SK-N-SH (cell line): ENCODE measurements around the gene TBCD. TPM values are rescaled to one million over a fixed set of nuclear protein-coding genes. Genes with fewer than 3 reads are reported as not detected.

Experiments used
- CTCF ChIA-PET: fragments of 300-600, 350-600 bp; formaldehyde crosslinking; extraction: SDS; loops from one replicate; lab custom pipeline; 2021; lab: Yijun Ruan, JAX
- POLR2A ChIA-PET: fragments of 350-600 bp; sonication (Branson Sonifier 250); formaldehyde crosslinking; extraction: SDS; loops from one replicate; lab custom pipeline; 2020; ENCODE audit warnings: antibody characterized with exemption, inconsistent platforms; lab: Yijun Ruan, JAX
- DNase-seq: peaks from one replicate; pipeline ENCODE4 v3.0.0; 2012
- H2AFZ ChIP-seq: fragments of 200-600 bp; sonication (generic); 2 replicates; pipeline ENCODE4 v1.8.1; 2016; ENCODE audit warnings: antibody characterized with exemption, mild to moderate bottlenecking, low read depth
- H3F3A ChIP-seq: fragments of 200-600 bp; sonication (generic); replicated peaks from 2 replicates; pipeline ENCODE3; 2016; ENCODE audit warnings: antibody characterized with exemption, mild to moderate bottlenecking; ENCODE audit not compliant: insufficient read depth
- H3K27ac ChIP-seq, 2 experiments: fragments of 200-500 bp in 1 of 2; fragments of 200-600 bp in 1 of 2; sonication (Bioruptor generic) in 1 of 2; sonication (generic), shearing (Covaris generic) in 1 of 2; 2 replicates each; pipeline versions ENCODE4 v1.5.1 to v1.6.1; 2014 to 2016; ENCODE audit warnings: low read depth in 2 of 2, inconsistent platforms in 1 of 2, low read length in 1 of 2, mild to moderate bottlenecking in 1 of 2, mixed read lengths in 1 of 2
- H3K27me3 ChIP-seq: fragments of 200-600 bp; sonication (generic), shearing (Covaris generic); 2 replicates; pipeline ENCODE4 v1.6.1; 2016; ENCODE audit warnings: mixed run types; ENCODE audit not compliant: insufficient read depth
- H3K36me3 ChIP-seq, 2 experiments: fragments of 200-500 bp in 1 of 2; fragments of 200-600 bp in 1 of 2; sonication (Bioruptor generic) in 1 of 2; sonication (generic) in 1 of 2; replicated peaks in 1 of 2; 2 replicates each; pipeline versions ENCODE3 to v1.5.1; 2014 to 2016; ENCODE audit warnings: low read length in 1 of 2, mild to moderate bottlenecking in 1 of 2; ENCODE audit not compliant: insufficient read depth in 2 of 2, control insufficient read depth in 1 of 2
- H3K4me1 ChIP-seq, 2 experiments: fragments of 200-500 bp in 1 of 2; fragments of 200-600 bp in 1 of 2; sonication (Bioruptor generic) in 1 of 2; sonication (generic), shearing (Covaris generic) in 1 of 2; 2 replicates each; pipeline versions ENCODE4 v1.5.1 to v1.6.1; 2014 to 2016; ENCODE audit warnings: low read depth in 1 of 2, low read length in 1 of 2, mixed run types in 1 of 2; ENCODE audit not compliant: insufficient read depth in 2 of 2, control insufficient read depth in 1 of 2
- H3K4me2 ChIP-seq: fragments of 200-600 bp; sonication (generic), shearing (Covaris generic); 2 replicates; pipeline ENCODE4 v1.6.1; 2017; ENCODE audit warnings: mixed run types
- H3K4me3 ChIP-seq, 2 experiments: fragments of 200-500 bp in 1 of 2; fragments of 200-600 bp in 1 of 2; sonication (Bioruptor generic) in 1 of 2; sonication (generic), shearing (Covaris generic) in 1 of 2; 2 replicates each; pipeline versions ENCODE4 v1.5.1 to v1.8.1; 2014 to 2016; ENCODE audit warnings: low read depth in 2 of 2, inconsistent platforms in 1 of 2, low read length in 1 of 2, mild to moderate bottlenecking in 1 of 2, mixed read lengths in 1 of 2, moderate library complexity in 1 of 2
- H3K79me2 ChIP-seq: fragments of 200-600 bp; sonication (generic); 2 replicates; pipeline ENCODE4 v1.8.1; 2017; ENCODE audit warnings: mild to moderate bottlenecking; ENCODE audit not compliant: insufficient read depth
- H3K9ac ChIP-seq: fragments of 200-600 bp; sonication (generic); 2 replicates; pipeline ENCODE4 v1.6.1; 2017; ENCODE audit warnings: mixed run types
- H3K9me2 ChIP-seq: fragments of 200-600 bp; sonication (generic); 2 replicates; pipeline ENCODE4 v1.6.1; 2017; ENCODE audit warnings: mixed run types
- H3K9me3 ChIP-seq: fragments of 200-600 bp; sonication (generic); 2 replicates; pipeline ENCODE4 v1.6.1; 2017; ENCODE audit warnings: mixed run types, mild to moderate bottlenecking, moderate library complexity
- H4K20me1 ChIP-seq: fragments of 200-600 bp; sonication (generic); 2 replicates; pipeline ENCODE4 v1.6.1; 2017; ENCODE audit warnings: mild to moderate bottlenecking, mixed run types; ENCODE audit not compliant: insufficient read depth
- CHD2 ChIP-seq: fragments of 150-350 bp; IDR thresholded peaks from 2 replicates; pipeline ENCODE4 v1.6.1; 2018; ENCODE audit warnings: low read length; ENCODE audit not compliant: partially characterized antibody
- FOXJ3 ChIP-seq: sonication (generic); formaldehyde crosslinking; IDR thresholded peaks from 2 replicates; pipeline ENCODE4 v1.5.1; 2020; ENCODE audit warnings: mild to moderate bottlenecking, missing genetic modification reagents
- FOXM1 ChIP-seq: IDR thresholded peaks from 2 replicates; pipeline ENCODE4 v1.4.0; 2012; ENCODE audit warnings: low read depth, mild to moderate bottlenecking
- GATA2 ChIP-seq: sonication (generic); formaldehyde crosslinking; IDR thresholded peaks from 2 replicates; pipeline ENCODE4 v1.5.0; 2020; ENCODE audit warnings: mild to moderate bottlenecking, missing genetic modification reagents
- JUND ChIP-seq: IDR thresholded peaks from 2 replicates; pipeline ENCODE4 v1.4.0; 2012
- MEF2A ChIP-seq: IDR thresholded peaks from 2 replicates; pipeline ENCODE4 v1.4.0; 2012; ENCODE audit warnings: low read depth, borderline replicate concordance
- MXI1 ChIP-seq: IDR thresholded peaks from 2 replicates; pipeline ENCODE4 v1.6.1; 2012; ENCODE audit warnings: mild to moderate bottlenecking, low read depth, low read length, improper control_type of control experiment
- RAD21 ChIP-seq: IDR thresholded peaks from 2 replicates; pipeline ENCODE4 v1.6.1; 2012; ENCODE audit warnings: mild to moderate bottlenecking, low read length
- RFX5 ChIP-seq: IDR thresholded peaks from 2 replicates; pipeline ENCODE4 v1.6.1; 2012; ENCODE audit warnings: mild to moderate bottlenecking, improper control_type of control experiment, low read length
- RXRA ChIP-seq: IDR thresholded peaks from 2 replicates; pipeline ENCODE4 v1.4.0; 2012; ENCODE audit warnings: low read depth, mild to moderate bottlenecking, borderline replicate concordance
- TAF1 ChIP-seq: IDR thresholded peaks from 2 replicates; pipeline ENCODE4 v1.6.1; 2012; ENCODE audit warnings: low read depth, mild to moderate bottlenecking, low read length, moderate library complexity, borderline replicate concordance
- TCF12 ChIP-seq: IDR thresholded peaks from 2 replicates; pipeline ENCODE4 v1.4.0; 2012
- TEAD4 ChIP-seq: IDR thresholded peaks from 2 replicates; pipeline ENCODE4 v1.4.0; 2012; ENCODE audit warnings: mild to moderate bottlenecking, borderline replicate concordance; ENCODE audit not compliant: insufficient read depth
- WGBS: methylation state at CpG from one replicate; pipeline ENCODE4 v1.1.6; 2017; ENCODE audit warnings: low lambda C conversion rate; 5-methylcytosine and 5-hydroxymethylcytosine counted together
- polyA plus RNA-seq, 3 experiments: library from polyadenylated mRNA; depleted of rRNA; stranded (reverse); fragments of >200 nt; gene quantifications; 2 replicates each; pipeline ENCODE4 v1.2.3, GENCODE V29; 2012
- TF ChIP-seq, protein P1 (sequence below): fragments of 200-600 bp; sonication (generic); IDR thresholded peaks from 2 replicates; pipeline ENCODE4 v1.6.1; 2017; ENCODE audit warnings: antibody characterized with exemption, mild to moderate bottlenecking, moderate library complexity
- TF ChIP-seq, protein P2 (sequence below): IDR thresholded peaks from 2 replicates; pipeline ENCODE4 v1.4.0; 2012; ENCODE audit warnings: low read depth, borderline replicate concordance
- TF ChIP-seq, protein P3 (sequence below): IDR thresholded peaks from 2 replicates; pipeline ENCODE4 v1.4.0; 2012; ENCODE audit warnings: low read depth
- TF ChIP-seq, protein P4 (sequence below): IDR thresholded peaks from 2 replicates; pipeline ENCODE4; 2012

The TBCD gene
- polyA plus RNA-seq, 1 of the 3 experiments (the other 2 are of a cell fraction) = 107 TPM

DNA sequence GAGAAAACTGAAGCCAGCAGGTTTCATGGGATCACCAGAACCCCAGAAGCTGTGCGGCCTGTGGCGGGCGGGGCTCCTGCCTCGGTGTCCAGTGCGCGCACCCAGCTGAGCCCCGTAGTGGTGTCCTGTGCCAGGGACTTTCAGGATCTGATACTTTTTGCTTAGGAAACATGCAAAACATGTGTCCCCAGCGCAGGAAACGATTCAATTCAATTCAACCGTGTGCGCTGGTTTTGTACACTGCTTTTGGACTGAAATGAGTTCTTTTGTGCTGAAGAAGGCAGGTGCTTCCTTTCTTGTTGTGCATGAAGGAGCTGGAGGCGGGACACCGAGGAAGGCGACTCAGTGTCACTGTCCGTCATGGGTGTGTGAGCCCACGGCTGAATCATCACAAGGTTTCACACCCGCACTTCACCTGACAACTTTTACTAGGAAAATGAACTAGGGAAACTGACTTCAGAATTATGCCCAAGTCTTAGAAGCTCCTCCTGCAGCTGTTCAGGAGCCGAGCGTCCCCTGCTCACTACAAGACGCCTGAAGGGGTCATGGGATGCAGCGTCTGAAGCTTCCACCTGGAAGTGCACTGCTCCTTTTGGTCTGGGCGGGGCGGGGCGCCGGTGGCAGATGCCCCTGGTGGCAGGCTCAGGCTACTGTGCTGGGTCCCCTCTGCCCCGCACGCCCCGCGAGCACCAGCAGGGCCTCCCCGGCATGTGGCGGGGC lies 119.4 kb downstream of the TBCD start:
- Histone ChIP-seq H3F3A (no peaks in the 10 kb centered on the region), H3K27ac (no peak overlapping the region), H3K4me2 (no peak overlapping the region), H3K4me1 (peaks cover 11 to 18% of the 10 kb centered on the region in 2 experiments; a peak in 3 of 4 replicates), H3K79me2 (peaks cover 13% of the 10 kb centered on the region; the same call in 1 of the 2 replicates), H3K36me3 (peaks cover 0 to 23% of the 10 kb centered on the region in 2 experiments), H3K4me3 (no peak overlapping the region), H3K9ac (no peak overlapping the region), H3K27me3 (no peaks in the 10 kb centered on the region), H3K9me3 (no peaks in the 10 kb centered on the region), H2AFZ (no peak overlapping the region), H3K9me2 (no peaks in the 10 kb centered on the region), H4K20me1 (0 out of 2 replicates have a peak, but pooled peaks cover 6% of the 10 kb centered on the region)
- CTCF ChIA-PET = interaction anchor here (1.4 kb wide), 1 partner anchor 25 kb away, joined by 4 read pairs; no protein-coding TSS in a partner anchor
- TF ChIP-seq MEF2A = no peak
- TF ChIP-seq CHD2 = no peak
- no peak for TF ChIP-seq GATA2 (CRISPR knock-in tag)
- no peak for TF ChIP-seq FOXM1
- no peak for TF ChIP-seq RFX5
- no peak for TF ChIP-seq RXRA
- no peak for TF ChIP-seq TAF1
- TF ChIP-seq TEAD4 = no peak
- TF ChIP-seq, protein P1, sequence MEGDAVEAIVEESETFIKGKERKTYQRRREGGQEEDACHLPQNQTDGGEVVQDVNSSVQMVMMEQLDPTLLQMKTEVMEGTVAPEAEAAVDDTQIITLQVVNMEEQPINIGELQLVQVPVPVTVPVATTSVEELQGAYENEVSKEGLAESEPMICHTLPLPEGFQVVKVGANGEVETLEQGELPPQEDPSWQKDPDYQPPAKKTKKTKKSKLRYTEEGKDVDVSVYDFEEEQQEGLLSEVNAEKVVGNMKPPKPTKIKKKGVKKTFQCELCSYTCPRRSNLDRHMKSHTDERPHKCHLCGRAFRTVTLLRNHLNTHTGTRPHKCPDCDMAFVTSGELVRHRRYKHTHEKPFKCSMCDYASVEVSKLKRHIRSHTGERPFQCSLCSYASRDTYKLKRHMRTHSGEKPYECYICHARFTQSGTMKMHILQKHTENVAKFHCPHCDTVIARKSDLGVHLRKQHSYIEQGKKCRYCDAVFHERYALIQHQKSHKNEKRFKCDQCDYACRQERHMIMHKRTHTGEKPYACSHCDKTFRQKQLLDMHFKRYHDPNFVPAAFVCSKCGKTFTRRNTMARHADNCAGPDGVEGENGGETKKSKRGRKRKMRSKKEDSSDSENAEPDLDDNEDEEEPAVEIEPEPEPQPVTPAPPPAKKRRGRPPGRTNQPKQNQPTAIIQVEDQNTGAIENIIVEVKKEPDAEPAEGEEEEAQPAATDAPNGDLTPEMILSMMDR = no peak
- TF ChIP-seq, protein P2, sequence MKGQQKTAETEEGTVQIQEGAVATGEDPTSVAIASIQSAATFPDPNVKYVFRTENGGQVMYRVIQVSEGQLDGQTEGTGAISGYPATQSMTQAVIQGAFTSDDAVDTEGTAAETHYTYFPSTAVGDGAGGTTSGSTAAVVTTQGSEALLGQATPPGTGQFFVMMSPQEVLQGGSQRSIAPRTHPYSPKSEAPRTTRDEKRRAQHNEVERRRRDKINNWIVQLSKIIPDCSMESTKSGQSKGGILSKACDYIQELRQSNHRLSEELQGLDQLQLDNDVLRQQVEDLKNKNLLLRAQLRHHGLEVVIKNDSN = no peak
- no peak for TF ChIP-seq JUND
- TF ChIP-seq TCF12 = no peak
- TF ChIP-seq MXI1 = no peak
- TF ChIP-seq, protein P3, sequence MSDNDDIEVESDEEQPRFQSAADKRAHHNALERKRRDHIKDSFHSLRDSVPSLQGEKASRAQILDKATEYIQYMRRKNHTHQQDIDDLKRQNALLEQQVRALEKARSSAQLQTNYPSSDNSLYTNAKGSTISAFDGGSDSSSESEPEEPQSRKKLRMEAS = no peak
- no peak for TF ChIP-seq RAD21
- TF ChIP-seq FOXJ3 (CRISPR knock-in tag) = no peak
- TF ChIP-seq, protein P4, sequence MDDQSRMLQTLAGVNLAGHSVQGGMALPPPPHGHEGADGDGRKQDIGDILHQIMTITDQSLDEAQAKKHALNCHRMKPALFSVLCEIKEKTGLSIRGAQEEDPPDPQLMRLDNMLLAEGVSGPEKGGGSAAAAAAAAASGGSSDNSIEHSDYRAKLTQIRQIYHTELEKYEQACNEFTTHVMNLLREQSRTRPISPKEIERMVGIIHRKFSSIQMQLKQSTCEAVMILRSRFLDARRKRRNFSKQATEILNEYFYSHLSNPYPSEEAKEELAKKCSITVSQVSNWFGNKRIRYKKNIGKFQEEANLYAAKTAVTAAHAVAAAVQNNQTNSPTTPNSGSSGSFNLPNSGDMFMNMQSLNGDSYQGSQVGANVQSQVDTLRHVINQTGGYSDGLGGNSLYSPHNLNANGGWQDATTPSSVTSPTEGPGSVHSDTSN = no peak
- DNase-seq = no peak
- WGBS = 95% methylated on average over 31 of the region's 31 CpGs
- POLR2A ChIA-PET = no interaction called here
